ENCODE measurements around the gene ALS2CL. TPM values are rescaled to one million over a fixed set of nuclear protein-coding genes. Genes with fewer than 3 reads are reported as not detected.

The ALS2CL gene
- polyA plus RNA-seq, 5 donors, result 8.2 to 13.1 (median 9.4) TPM

- no peak for DNase-seq
Observed at GRCh38 chr3:46679681-46680080, 13.8 kb downstream of the ALS2CL start.

DNA sequence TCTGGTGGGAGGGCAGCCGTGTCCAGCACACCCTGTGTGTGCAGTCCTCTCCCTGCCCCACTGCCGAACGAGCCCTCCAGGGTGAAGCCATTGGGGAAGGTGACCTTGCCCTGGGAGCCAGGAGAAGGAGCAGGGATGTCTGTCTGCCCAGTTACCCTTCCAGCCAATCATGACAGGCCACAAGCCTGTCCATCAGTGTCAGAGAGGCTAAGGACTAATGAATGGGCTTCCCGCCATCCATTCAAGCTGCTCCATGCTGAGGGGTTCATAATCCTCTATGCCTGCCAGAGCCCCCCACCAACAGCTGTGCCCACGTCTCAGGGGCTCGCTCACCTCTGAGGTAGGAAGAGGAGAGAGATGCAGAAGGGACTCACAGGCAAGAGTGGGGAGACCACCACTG is 15.2 kb downstream of the ALS2CL start:
- no peak for DNase-seq

DNA sequence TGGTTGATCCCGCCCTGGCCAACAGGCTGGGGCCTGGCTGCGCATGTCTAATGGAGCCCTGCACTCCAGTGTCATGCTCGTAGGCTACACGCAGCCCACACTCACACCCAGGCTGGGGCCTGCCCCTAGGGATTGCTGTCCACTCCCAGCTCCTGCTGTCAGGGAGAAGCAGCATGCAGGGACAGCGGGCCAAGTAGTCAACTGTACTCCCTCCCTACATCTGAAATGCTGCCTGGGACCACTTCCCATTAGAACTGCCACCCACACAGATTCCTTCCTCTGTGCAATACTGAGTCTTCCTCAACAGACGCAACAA is 16.1 kb downstream of the ALS2CL start:
- DNase-seq, result no peak

- DNase-seq, result no peak
Observed at GRCh38 chr3:46676601-46677410, 16.7 kb downstream of the ALS2CL start.

DNA sequence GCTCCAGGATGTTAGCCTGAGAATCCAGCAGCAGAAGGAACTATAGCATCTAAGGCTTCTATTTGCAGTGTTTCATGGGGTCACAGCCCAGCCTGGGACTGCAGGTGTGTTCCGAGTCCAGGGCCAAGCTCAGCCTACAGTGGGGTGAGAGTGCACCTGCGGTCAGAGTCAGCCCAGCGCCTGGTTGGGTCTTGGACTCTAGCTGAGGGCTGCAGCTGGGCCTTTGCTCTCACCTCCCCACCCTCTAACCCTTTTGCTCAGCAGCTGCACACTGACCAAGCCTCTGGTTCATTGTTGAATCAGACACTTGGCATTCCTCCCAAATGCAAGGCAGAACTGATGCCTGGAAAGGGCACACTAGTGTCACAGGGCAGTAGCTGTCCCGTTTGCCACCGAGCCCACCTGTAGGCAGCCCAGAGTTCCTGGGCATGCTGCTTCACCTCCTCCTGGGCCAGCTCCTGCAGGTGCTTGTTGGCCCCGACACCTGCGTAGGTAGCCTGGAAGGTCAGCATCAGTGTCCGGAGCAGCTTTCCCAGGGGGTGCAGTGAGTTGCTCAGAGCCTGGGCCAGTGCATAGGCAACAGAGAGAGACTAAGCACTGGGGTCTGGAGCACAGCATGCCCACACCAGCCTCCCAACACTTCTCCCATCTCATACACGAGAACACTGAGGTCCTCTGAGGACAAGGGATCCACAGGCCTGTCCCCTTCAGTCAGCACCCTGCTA is 17.5 kb downstream of the ALS2CL start:
- DNase-seq, result no peak

GRCh38 chr3:46675426-46675825 is 18.1 kb downstream of the ALS2CL start:
- DNase-seq, result no peak

DNA sequence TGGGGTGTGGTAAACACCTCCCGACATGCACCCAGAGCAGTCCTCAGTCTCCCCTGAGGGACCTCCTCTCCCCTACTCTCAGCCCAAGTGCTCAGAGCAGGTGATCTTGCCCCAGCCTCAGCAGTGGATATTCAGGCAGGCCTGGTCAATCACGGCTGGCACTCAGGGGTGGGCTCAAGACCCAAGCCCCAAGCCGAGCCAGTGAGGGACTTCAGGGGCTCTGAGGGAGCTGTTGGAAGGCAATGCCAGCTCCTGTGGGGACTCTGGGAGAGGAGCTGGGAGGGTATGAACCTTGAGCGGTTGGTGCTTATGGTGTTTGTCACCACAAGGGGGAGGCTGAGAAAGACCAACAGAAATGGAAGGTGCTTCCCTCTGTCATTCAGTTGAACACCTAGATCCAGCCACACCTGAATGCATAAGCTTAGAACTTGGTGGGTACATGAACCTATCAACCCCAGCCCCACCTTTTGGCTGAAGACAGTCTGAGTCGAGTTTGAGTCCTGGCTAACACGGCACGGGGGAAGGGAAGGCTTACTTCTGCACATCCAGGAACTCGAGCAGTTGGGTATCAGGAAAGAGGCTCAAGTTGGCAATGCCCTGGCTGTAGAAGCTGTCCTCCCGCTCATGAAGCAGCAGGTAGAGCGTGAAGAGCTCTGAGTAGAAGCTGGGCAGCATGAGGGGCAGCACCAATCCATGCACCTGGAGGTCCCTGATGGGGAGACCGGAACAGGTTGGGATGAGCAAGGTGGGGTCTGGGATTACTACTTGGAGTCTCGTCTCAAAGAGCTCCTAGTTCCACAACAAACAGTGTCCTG is 19.2 kb downstream of the ALS2CL start:
- DNase-seq, result no peak

DNA sequence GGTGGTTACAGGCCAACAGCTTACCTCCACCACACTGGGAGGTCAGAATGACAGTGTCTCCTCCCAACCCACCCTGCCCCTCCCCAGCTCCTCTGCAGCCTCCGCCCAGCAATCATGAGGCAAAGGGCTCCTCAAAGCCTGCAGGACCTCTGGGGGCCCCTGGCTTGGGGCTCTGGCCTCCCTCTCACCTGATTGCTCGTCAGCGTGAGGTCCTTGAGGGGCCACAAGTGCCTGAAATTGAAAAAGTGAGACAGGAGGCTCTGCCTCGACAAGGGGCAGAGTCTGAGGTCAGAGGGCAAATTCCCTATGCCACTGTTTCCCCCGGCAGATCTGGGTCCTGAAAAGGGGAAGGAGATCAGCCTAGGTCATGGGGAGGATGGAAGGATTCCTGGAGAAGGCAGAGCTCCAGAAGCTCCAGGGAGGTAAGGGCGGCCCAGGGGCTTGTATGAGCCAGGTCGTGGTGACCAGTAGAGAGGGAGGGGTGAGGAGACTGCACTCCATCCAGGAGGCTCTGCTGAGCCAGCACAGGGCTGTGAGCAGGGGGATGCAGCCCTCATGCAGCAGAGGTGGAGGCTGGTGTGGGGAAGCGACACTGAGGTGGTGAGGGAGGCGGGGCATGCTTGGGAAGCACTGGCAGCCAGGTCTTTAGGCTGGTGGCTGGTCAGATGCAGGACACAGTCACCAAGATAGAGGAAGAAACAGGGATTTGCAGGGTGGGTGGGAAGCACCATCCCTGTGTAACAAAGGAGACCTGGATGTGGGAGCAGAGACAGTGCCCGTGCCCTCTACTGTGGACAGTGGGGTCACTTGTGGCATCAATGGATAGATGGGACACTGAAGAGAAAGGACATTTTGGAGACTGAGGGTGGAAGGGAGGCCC is 20.1 kb downstream of the ALS2CL start:
- no peak for DNase-seq

- DNase-seq, result no peak
Observed at GRCh38 chr3:46672349-46672695, 21.2 kb downstream of the ALS2CL start.

DNA sequence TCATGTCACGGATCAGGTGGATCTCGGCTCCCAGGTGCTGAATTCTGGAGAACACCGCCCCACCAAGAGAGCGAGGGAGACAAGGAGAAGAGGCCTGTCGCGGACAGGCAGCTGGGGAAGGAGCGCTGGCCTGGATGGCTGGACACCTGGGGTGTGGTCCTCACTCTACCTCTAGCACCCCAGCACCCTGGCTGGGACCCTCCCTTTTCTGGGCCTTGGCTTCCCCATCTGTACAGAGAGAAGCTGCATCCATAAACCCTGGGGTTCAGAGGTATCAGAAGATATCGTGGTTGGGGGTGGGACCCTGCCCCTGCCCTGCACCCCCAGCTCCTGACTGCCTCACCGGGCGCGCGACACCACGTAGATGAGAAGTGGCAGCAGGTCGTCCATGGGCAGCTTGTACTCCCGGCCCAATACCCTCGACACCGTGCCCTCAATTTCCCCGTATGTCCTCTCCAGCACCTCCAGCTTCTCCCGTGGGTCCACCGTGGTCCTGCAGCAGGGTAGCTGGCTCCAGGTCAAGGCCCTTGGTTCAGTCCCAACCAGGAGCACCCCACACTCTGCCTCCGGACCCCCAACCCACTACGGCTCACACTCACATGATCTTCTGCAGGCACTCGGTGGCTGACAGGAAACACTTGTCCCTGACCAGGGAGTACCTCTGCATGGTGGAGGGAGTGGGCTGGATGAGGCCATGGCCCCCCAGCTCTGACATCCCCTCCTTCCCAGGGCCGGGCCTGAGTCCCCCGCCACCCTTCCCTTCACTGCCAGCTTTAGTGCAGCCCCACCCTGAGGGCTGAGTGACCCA is 21.7 kb downstream of the ALS2CL start:
- no peak for DNase-seq

DNA sequence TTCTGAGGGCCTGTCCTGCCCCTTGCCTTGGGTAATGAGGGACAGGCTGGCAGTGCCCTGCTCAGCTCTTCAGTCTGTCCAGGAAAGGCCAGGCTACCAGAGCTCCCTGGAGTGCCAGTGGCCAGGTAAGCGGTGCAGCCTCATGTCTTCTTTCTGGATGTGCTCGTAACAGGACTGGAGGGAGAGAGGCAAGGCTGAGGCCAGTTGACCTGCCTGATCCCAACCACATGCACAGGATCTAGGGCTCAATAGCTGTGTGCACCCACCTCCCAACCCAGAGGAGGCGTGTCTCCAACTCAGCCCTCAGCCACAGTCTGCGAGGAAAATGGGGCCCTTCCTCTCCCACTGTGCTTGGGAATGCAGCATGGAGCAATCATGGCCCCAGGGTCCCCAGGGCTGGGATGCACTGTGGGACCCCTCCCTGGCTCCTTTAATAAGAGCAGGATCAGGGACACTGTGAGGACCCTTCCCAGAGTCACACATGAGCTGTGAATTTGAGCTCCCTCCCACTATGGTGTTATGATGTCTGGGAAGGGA is 22.5 kb downstream of the ALS2CL start:
- DNase-seq, result no peak

DNA sequence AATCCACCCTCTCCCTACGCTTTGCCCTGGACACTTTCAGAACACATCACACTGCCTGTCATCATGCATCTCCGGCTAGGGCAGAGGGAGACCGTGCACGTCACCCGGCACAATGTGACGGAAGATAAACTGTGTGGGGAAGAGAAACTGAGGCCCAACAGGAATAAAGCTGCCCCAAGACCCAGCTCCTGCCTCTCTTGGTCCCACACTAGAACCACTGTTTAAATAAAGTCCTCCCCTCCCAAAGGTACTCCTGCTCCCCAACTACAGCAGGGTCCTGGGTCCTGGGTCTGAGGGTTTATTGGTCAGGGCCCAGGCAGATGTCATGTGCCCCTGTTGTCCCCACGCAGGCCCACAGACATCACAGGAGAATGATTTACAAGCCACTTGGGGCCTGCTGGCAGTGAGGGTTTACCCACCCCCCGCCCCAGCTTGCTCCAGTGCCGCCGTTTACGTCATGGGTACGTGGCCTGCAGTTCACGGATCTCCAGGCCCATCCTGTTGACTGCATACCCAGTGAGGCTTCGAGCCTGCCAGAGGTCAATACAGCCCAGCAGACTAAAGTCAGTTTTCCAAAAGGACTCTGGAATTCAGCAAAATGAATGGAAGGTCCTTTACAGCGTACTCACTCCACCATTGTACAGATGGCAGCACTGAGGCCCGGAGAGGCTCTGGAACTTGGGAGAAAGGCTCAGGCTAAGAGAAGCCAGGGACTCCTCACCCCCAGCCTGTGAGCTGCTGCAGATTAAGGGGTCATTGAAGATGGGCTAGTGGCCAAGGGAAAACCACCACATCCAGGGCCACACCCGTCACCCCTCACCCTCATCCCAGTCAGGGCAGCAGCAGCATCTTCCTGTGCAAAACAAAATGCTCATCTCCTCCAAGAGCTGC is 23.2 kb downstream of the ALS2CL start:
- no peak for DNase-seq

DNA sequence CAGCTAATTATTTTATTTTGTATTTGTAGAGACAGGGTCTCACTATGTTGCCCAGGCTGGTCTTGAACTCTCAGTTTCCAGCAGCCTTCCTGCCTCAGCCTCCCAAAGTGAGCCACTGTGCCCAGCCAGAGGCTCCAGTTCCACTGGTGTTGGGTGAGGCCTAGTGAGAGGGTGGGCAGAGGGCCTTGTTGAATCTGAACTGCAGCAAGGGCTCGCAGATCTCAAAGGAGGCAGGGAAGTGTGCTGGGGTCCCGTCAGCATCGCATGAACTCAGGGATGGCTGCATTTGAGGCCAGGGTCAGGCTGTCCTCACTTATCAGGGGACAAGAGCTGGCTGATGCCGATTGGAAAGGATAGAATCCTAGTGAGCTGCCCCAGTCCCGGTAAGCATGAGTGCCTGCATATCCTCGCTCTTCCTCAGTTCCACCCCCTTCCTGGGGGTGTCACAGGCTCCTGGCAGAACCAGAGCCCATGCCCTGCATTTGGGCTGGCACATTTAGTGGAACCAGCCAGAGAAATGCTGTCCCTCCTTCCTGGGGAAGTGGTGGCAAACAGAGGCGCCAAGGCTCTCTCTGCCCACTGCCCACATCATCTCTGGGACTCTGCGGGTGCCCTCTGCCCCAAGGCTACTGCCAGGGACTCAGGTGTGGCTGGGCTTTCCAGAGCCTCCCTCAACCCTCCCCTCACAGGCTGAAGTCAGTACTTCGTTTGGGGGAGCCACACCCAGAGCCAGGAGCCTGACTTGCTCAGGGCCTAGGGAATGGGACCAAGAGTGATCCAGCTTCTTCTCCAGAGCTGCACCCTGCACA is 24.1 kb downstream of the ALS2CL start:
- DNase-seq, result no peak

GRCh38 chr3:46668591-46668990 is 24.9 kb downstream of the ALS2CL start:
- DNase-seq, result no peak

DNA sequence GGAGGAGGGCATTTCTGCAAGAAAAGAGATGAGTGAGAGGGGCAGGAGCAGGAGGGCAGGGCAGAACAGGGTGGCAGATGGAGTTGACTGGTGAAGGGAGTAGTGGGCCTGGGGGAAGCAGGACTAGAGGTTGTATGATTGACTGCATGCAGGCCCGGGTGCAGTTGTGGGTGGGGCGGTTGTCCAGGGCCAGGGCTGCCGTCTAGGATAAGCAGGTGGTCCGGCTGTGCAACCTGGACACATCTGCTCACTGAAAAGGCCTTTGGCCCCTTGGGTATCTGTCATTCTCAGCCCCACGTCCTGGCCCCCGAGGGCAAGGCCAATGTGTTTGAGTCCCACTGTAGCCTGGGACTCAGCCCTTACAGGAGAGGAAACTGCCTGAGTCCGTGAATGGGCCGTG is 25.4 kb downstream of the ALS2CL start:
- no peak for DNase-seq

- DNase-seq, result no peak
Observed at GRCh38 chr3:46667657-46668056, 25.8 kb downstream of the ALS2CL start.

GRCh38 chr3:46667061-46667621 is 26.3 kb downstream of the ALS2CL start:
- no peak for DNase-seq

- DNase-seq, result no peak
Observed at GRCh38 chr3:46666453-46666845, 27.0 kb downstream of the ALS2CL start.

All from right lung (tissue), 5 donors.